PFSK-1 (cell line): Measurements from ENCODE around the gene CABP4.

Source experiments
- FOXP2 ChIP-seq: optimal IDR thresholded peaks from 2 replicates; pipeline ENCODE3; 2011; ENCODE audit warnings: borderline replicate concordance, control low read depth, inconsistent platforms; ENCODE audit not compliant: insufficient read depth; ENCODE audit errors: extremely low read length, extremely low read depth
- POLR2AphosphoS5 ChIP-seq: IDR thresholded peaks from 2 replicates; pipeline ENCODE4 v1.6.1; 2012; ENCODE audit warnings: low read depth, mild to moderate bottlenecking, control low read depth, low read length, moderate library complexity
- TAF1 ChIP-seq: IDR thresholded peaks from 2 replicates; pipeline ENCODE4 v1.6.1; 2012; ENCODE audit warnings: low read length, control low read depth, borderline replicate concordance; ENCODE audit not compliant: insufficient read depth

- TF ChIP-seq FOXP2 = no peak
- no peak for TF ChIP-seq POLR2AphosphoS5
- TF ChIP-seq TAF1 = no peak
These were observed 27.2 kb downstream of the CABP4 start for GRCh38 chr11:67482275-67482826.
